GM23248 (cell line): ENCODE measurements around the gene KCNQ5. TPM values are rescaled to one million over a fixed set of nuclear protein-coding genes. Genes with fewer than 3 reads are reported as not detected.

Experiments used
- DNase-seq: peaks from one replicate; pipeline ENCODE4 v3.0.0-alpha.2; 2015
- H2AFZ ChIP-seq: fragments of 200-600 bp; sonication (generic); 2 replicates; pipeline ENCODE4 v1.6.1; 2016; ENCODE audit warnings: antibody characterized with exemption
- H3F3A ChIP-seq: fragments of 200-600 bp; sonication (generic); 2 replicates; pipeline ENCODE4 v1.6.1; 2016; ENCODE audit warnings: mild to moderate bottlenecking, antibody characterized with exemption, mixed run types; ENCODE audit not compliant: insufficient read depth
- H3K27ac ChIP-seq: fragments of 200-600 bp; sonication (generic); 2 replicates; pipeline ENCODE4 v1.5.1; 2016; ENCODE audit warnings: mild to moderate bottlenecking
- H3K27me3 ChIP-seq: fragments of 200-600 bp; sonication (generic); replicated peaks from 2 replicates; pipeline ENCODE4 v1.6.1; 2016; ENCODE audit warnings: mild to moderate bottlenecking; ENCODE audit not compliant: insufficient read depth
- H3K36me3 ChIP-seq: fragments of 200-600 bp; sonication (generic); 2 replicates; pipeline ENCODE4 v1.6.1; 2016; ENCODE audit warnings: low read depth, mild to moderate bottlenecking
- H3K4me1 ChIP-seq: fragments of 200-600 bp; sonication (generic); 2 replicates; pipeline ENCODE4 v1.6.1; 2016; ENCODE audit warnings: mild to moderate bottlenecking; ENCODE audit not compliant: insufficient read depth
- H3K4me2 ChIP-seq: fragments of 200-600 bp; sonication (generic); one replicate; pipeline ENCODE4 v1.6.1; 2016; ENCODE audit warnings: mild to moderate bottlenecking; ENCODE audit not compliant: unreplicated experiment
- H3K4me3 ChIP-seq: fragments of 200-600 bp; sonication (generic); 2 replicates; pipeline ENCODE4 v1.5.1; 2016; ENCODE audit warnings: mild to moderate bottlenecking
- H3K79me2 ChIP-seq: fragments of 200-600 bp; sonication (generic); 2 replicates; pipeline ENCODE4 v1.6.1; 2016; ENCODE audit warnings: mild to moderate bottlenecking; ENCODE audit not compliant: insufficient read depth
- H3K9ac ChIP-seq: fragments of 200-600 bp; sonication (generic); 2 replicates; pipeline ENCODE4 v1.6.1; 2016; ENCODE audit warnings: mild to moderate bottlenecking
- H3K9me2 ChIP-seq: fragments of 200-600 bp; sonication (generic); 2 replicates; pipeline ENCODE4 v1.6.1; 2016; ENCODE audit warnings: mixed run types, mild to moderate bottlenecking, moderate library complexity; ENCODE audit not compliant: insufficient read depth
- H3K9me3 ChIP-seq: fragments of 200-600 bp; sonication (generic); one replicate; pipeline ENCODE4 v1.6.1; 2017; ENCODE audit warnings: low read depth
- H4K20me1 ChIP-seq: fragments of 200-600 bp; sonication (generic); 2 replicates; pipeline ENCODE4 v1.6.0; 2016; ENCODE audit not compliant: insufficient read depth
- EZH2 ChIP-seq: fragments of 200-600 bp; sonication (generic); IDR thresholded peaks from 2 replicates; pipeline ENCODE4 v1.6.1; 2018; ENCODE audit warnings: antibody characterized with exemption, mild to moderate bottlenecking; ENCODE audit not compliant: insufficient read depth, poor library complexity, severe bottlenecking
- EZH2phosphoT487 ChIP-seq: fragments of 200-600 bp; sonication (generic); IDR thresholded peaks from 2 replicates; pipeline ENCODE4 v1.6.1; 2018; ENCODE audit warnings: antibody characterized with exemption, moderate library complexity, mild to moderate bottlenecking, low read depth; ENCODE audit not compliant: insufficient read depth
- WGBS, 2 experiments: methylation state at CpG; one replicate each; pipeline ENCODE4 v1.1.6; 2015 to 2017; ENCODE audit warnings: low lambda C conversion rate in 2 of 2, low coverage in 1 of 2; ENCODE audit errors: missing lambda C conversion rate in 2 of 2; 5-methylcytosine and 5-hydroxymethylcytosine counted together
- in situ Hi-C: fragments of 300-500 bp; cut with MboI; formaldehyde crosslinking; loops from 2 replicates; pipeline ENCODE4 v1.15.0; 2020
- polyA plus RNA-seq: library from polyadenylated mRNA; unstranded; fragments of >200 nt; fragmentation: Nextera tagmentation; extraction: Ambion mirVana; gene quantifications from 2 replicates; pipeline ENCODE4 v1.2.1, GENCODE V29; 2016
- total RNA-seq: library from RNA; depleted of rRNA; stranded (reverse); fragments of >200 nt; shearing (Covaris generic); gene quantifications from 2 replicates; pipeline ENCODE4 v1.2.3, GENCODE V29; 2014

Gene KCNQ5
- total and polyA plus RNA-seq, 2 experiments from 2014 or later: 5.7 to 10.8 TPM

GRCh38 chr6:72809746-72810379 lies 188.0 kb downstream of the KCNQ5 start:
- no peak overlapping the region for H3K4me2 ChIP-seq
- H3K36me3 ChIP-seq: no peaks in the 10 kb centered on the region; the same call in 1 of the 2 replicates
- H3K79me2 ChIP-seq: peaks cover 2% of the 10 kb centered on the region; the same call in 1 of the 2 replicates
- H3K9me2 ChIP-seq: no peaks in the 10 kb centered on the region
- no peaks in the 10 kb centered on the region for H3K27me3 ChIP-seq
- H3K9ac ChIP-seq: no peak overlapping the region
- H3K9me3 ChIP-seq: no peaks in the 10 kb centered on the region
- peaks cover 27% of the 10 kb centered on the region for H3K4me1 ChIP-seq
- in situ Hi-C loops: no loop called here
- no peak overlapping the region for H2AFZ ChIP-seq
- no peak for TF ChIP-seq EZH2phosphoT487
- no peak for TF ChIP-seq EZH2
- WGBS, 2 experiments: 36 to 41% methylated on average over 4 of the region's 4 CpGs
- H3F3A ChIP-seq: peaks cover 16% of the 10 kb centered on the region
- DNase-seq: no peak
- H3K27ac ChIP-seq: no peak overlapping the region
- H3K4me3 ChIP-seq: no peak overlapping the region
- no peaks in the 10 kb centered on the region for H4K20me1 ChIP-seq

- peaks cover 16% of the 10 kb centered on the region for H3F3A ChIP-seq
- H3K27ac ChIP-seq: no peak overlapping the region
- no peak for TF ChIP-seq EZH2
- TF ChIP-seq EZH2phosphoT487: no peak
- H3K4me1 ChIP-seq: peaks cover 27% of the 10 kb centered on the region
- H3K4me3 ChIP-seq: no peak overlapping the region
- no peaks in the 10 kb centered on the region for H3K9me2 ChIP-seq
- DNase-seq: peak; percentile 34
- H3K4me2 ChIP-seq: no peak overlapping the region
- no peaks in the 10 kb centered on the region for H4K20me1 ChIP-seq
- WGBS, 2 experiments: 53 to 58% methylated on average over 4 of the region's 4 CpGs
- H3K79me2 ChIP-seq: peaks cover 8% of the 10 kb centered on the region; the same call in 1 of the 2 replicates
- H3K27me3 ChIP-seq: no peaks in the 10 kb centered on the region
- H3K36me3 ChIP-seq: no peaks in the 10 kb centered on the region; the same call in 1 of the 2 replicates
- no peak overlapping the region for H3K9ac ChIP-seq
- no peaks in the 10 kb centered on the region for H3K9me3 ChIP-seq
- H2AFZ ChIP-seq: no peak overlapping the region
- in situ Hi-C loops: no loop called here
Observed at GRCh38 chr6:72810571-72811280, 188.9 kb downstream of the KCNQ5 start.

- TF ChIP-seq EZH2 (no peak), EZH2phosphoT487 (no peak)
- H3F3A ChIP-seq: peaks cover 16% of the 10 kb centered on the region
- 27 to 37% methylated on average over 6 of the region's 6 CpGs for WGBS, 2 experiments
- no peaks in the 10 kb centered on the region for H3K9me3 ChIP-seq
- peaks cover 27% of the 10 kb centered on the region for H3K4me1 ChIP-seq
- H3K9me2 ChIP-seq: no peaks in the 10 kb centered on the region
- H3K79me2 ChIP-seq: peaks cover 8% of the 10 kb centered on the region; the same call in 1 of the 2 replicates
- no peaks in the 10 kb centered on the region for H3K27me3 ChIP-seq
- no peak overlapping the region for H3K9ac ChIP-seq
- peak; percentile 70 for DNase-seq
- no peak overlapping the region for H3K27ac ChIP-seq
- no peaks in the 10 kb centered on the region for H3K36me3 ChIP-seq
- in situ Hi-C loops: no loop called here
- H3K4me3 ChIP-seq: no peak overlapping the region
- no peak overlapping the region for H2AFZ ChIP-seq
- H4K20me1 ChIP-seq: no peaks in the 10 kb centered on the region
- H3K4me2 ChIP-seq: peak overlapping the region; percentile 0
Observed at GRCh38 chr6:72811971-72812421, 190.1 kb downstream of the KCNQ5 start.

GRCh38 chr6:72813807-72814596 lies 192.1 kb downstream of the KCNQ5 start:
- Histone ChIP-seq H3K9me2 (no peaks in the 10 kb centered on the region), H3K4me1 (peaks cover 27% of the 10 kb centered on the region), H3K9me3 (no peaks in the 10 kb centered on the region), H3K27ac (no peak overlapping the region), H4K20me1 (no peaks in the 10 kb centered on the region), H2AFZ (no peak overlapping the region), H3K4me2 (no peak overlapping the region), H3K36me3 (no peaks in the 10 kb centered on the region), H3K9ac (no peak overlapping the region), H3K27me3 (no peaks in the 10 kb centered on the region), H3K4me3 (no peak overlapping the region), H3F3A (peaks cover 16% of the 10 kb centered on the region), H3K79me2 (peaks cover 8% of the 10 kb centered on the region; the same call in 1 of the 2 replicates)
- 70 to 76% methylated on average over 7 of the region's 7 CpGs for WGBS, 2 experiments
- in situ Hi-C loops: no loop called here
- DNase-seq: no peak
- no peak for TF ChIP-seq EZH2
- TF ChIP-seq EZH2phosphoT487: no peak
